Measurements from ENCODE around the gene LAMC3.

LAMC3 gene

GRCh38 chr9:131013015-131013755, 4.2 kb downstream of the LAMC3 start:
- DNase-seq: no peak

DNA sequence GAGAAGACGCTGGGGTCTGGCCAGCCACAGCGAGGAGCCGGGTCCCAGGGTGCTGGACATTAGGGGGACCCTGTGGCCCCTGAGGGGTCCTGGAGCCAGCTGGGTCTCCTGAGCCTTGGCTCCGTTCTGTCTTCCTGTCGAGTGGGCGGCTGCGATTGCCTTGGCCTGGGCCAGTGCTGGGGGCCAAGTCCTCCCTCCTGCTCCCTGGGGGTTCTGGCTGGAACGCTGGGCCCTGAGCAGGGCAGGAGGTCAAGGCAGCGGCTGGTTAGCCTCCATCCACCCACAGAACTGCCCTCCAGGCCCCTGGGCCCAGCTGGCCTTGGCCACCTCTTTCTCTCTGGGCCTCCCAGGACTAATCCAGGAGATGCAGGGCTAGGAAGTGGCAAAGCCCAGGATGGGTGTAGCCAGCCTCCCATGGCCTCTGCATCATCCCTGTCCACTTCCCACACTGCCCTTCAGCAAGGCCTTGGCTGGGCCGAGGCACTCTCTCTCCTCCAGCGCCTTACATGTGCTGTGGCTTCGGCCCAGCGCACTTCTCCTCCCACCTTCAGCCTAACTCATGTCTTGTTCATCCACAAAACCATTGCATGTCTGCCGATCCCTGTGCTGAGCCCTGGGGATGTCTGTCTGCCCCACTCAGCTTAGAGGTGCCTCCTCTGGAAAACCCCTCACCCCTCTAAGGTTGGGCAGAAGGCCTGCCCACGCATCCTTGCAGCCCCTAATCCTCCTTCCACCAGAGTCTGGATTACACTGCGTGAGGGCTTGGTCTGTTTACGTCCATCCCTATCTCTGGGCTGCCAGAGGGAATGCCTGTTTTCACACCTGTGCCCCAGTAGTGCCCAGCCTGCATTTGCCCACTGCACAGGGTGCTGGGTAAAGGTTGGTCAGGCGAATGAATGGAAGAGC, 5.0 kb downstream of the LAMC3 start:
- no peak for DNase-seq

GRCh38 chr9:131015112-131015511, 6.1 kb downstream of the LAMC3 start:
- DNase-seq: no peak

- no peak for DNase-seq
These were observed 7.0 kb downstream of the LAMC3 start for GRCh38 chr9:131015876-131016397.

DNA sequence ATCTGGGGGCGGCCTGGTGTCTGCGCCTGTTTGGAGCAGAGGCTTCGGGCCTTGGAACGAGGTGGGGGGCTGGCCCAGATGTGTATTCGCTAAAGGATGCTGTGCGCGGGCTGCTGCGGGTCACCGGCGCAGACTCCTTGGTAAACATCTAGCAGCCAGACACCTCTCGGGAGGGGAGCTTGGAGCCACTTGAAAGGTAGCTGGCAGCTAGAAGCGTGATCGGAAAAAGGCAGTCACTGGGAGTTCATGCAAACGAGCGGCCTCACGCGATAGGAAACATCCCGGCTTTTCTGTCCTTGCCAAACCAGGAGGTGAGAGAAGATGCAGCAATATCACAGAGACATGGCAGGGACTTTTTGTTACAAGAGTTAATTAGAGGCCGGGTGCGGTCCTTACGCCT, 8.1 kb downstream of the LAMC3 start:
- no peak for DNase-seq

- DNase-seq: no peak
These were observed 9.6 kb downstream of the LAMC3 start for GRCh38 chr9:131018621-131019020.

DNA sequence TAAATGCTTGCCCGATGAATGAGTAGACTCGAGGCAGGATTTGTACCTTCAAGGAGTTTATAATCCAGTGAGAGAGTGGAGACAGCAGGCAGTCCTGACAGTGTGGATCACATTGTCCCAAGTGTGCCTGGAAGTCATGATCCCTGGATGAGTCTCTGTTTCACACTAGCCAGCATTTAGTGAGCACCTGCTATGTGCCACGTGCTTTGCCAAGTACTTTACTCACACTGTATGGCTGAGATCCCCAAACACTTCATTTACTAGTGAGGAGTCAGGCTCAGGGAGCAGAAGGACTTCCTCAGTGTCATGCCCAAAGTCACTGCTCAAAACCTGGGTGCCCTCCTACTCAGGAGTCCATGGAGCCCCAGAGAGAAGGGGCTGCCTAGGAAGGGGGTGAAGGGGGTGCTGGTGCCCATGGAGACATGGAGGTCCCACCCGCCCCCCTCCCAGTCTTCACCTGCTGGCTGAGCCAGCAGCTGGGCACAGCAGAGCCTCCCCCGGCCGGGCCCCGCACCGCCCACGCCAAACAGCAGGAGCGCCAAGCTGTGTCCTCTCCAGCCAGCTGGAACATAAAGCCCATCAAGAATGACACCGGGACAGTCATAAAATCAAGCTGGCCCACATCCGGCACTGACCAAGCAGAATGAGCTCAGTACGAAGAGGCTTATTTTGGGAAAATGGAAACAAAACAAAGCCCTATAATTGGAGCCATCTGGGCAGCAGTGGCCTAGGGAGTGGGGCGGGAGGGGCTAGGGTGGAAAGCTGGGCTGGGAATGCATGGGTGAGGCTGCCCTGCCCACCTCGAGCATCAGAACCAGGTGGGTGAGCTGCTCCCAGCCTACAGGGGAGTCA, 10.6 kb downstream of the LAMC3 start:
- no peak for DNase-seq

GRCh38 chr9:131020388-131020787, 11.4 kb downstream of the LAMC3 start:
- no peak for DNase-seq

GRCh38 chr9:131020862-131021261, 11.9 kb downstream of the LAMC3 start:
- DNase-seq: no peak

DNA sequence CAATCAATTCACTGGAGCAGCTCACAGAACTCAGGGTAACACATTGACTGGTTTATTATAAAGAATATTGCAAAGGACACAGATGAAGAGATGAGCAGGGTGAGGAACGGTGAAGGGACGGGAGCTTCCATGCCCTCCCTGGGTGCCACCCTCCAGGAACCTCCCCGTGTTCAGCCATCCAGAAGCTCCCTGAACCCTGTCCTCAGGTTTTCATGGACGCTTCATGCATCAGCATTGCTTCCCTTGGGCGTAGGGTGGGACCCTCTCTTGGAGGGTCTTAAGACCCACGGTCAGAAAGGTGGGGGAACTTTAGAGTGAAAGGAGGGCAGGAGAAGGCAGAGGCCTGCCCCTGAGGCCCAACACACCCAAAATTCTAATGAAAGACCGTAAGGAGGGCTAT, 12.8 kb downstream of the LAMC3 start:
- DNase-seq: no peak

DNA sequence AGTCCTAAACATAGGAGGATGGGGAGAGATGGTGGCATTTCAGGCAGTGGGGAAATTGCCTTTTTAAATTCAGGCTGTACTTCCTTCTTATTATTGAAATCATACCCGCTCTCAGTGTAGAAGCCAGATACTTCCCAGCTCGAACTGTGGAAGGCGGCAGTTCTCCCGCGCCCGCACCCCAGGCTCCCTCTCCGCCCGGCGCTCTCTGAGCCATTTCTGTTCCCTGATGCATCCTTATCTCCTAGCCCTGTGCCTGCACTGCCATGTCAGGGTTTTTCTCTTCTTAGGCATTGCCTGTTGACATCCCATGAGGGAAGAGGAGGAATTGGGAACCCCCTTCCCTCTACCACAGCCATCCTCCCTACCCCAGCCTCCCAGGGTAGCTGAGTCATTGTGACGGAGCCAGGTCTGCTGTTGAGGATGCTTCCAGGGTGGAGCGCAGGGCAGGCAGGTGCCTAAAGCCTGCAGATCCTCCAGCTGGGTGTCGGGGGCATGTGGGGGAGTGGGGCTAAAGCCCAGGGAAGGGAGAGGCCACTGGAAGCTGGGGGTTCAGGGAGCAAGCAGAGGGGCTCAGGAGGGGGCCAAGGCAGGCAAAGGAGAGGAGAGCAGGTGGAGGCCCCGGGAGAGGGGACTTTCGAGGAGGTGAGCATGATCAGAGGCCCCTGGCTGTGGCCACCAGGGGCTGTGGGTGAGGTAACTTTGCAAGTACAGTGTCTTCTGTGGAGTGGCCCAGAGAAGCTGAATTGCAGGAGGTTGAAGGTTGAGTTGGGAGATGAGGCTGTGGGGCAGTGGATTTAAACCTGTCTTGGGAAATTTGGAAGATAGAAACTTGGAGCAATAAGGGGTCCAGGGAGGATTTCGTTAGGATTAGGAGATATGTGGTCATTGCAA, 16.2 kb downstream of the LAMC3 start:
- DNase-seq: no peak

DNA sequence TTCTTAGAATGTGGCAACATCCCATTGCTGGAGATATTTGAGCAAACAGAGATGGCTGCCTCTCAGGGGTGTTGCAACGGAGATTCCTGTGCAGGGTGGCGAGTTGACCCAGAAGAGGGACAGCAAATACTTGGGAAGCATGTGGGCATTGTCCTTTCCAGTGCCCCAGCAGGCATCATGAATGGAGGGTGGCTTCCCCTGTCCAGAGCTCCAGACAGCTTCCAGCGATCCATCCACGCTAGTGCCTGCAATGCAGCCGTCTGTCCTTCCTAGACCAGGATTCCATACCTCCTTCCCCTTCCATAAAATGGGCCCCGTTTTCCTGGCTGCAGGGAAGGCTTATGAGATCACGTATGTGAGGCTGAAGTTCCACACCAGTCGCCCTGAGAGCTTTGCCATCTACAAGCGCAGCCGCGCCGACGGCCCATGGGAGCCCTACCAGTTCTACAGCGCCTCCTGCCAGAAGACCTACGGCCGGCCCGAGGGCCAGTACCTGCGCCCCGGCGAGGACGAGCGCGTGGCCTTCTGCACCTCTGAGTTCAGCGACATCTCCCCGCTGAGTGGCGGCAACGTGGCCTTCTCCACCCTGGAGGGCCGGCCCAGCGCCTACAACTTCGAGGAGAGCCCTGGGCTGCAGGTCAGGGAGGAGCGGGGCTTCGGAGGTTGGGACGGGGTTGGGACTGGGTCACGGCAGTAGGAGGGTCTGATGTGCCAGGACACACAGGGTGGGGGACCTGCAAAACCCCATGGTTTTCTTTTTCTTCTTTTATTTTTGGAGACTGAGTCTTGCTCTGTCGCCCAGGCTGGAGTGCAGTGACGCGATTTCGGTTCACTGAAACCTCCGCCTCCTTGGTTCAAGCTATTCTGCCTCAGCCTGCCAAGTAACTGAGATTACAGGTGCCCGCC, 17.2 kb downstream of the LAMC3 start:
- no peak for DNase-seq

DNA sequence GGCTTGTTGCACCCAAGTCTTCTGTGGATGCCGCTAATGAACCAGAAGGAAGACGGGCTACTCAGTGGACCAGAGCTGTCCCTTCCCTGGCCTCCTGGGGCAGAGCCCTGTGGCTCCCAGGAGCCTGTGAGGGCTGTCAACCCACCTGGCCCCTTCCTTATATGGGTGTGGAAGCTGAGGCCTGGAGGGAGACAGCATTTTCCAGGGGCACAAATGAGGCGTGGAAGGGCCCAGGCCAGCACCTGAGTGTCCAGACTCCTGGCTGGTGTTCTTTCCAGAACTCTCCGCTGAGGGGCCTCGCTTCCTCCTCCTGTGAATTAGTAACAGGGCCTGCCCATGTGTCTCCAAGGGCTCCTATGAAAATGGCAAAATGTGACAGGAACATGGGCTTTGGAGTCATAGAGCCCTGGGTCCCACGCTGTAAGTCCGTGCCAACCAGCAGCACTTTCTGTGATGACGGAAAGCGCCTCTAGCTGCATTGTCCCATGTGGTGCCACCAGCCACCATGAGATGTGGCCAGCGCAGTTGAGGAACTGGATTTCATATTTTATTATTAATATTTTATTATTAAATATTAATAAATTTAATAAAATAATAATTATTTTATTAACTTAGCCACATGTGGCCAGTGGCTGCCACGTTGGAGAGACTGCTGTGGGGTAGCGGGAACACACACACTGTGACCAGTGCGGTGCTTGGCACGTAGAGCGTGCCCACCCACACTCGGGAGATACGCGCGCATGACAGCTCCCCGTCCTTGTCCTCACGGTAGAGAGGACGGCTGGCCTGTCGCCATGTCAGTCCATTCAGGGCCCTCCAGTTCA, 18.3 kb downstream of the LAMC3 start:
- DNase-seq: no peak

- no peak for DNase-seq
These were observed 18.9 kb downstream of the LAMC3 start for GRCh38 chr9:131027872-131028179.

DNA sequence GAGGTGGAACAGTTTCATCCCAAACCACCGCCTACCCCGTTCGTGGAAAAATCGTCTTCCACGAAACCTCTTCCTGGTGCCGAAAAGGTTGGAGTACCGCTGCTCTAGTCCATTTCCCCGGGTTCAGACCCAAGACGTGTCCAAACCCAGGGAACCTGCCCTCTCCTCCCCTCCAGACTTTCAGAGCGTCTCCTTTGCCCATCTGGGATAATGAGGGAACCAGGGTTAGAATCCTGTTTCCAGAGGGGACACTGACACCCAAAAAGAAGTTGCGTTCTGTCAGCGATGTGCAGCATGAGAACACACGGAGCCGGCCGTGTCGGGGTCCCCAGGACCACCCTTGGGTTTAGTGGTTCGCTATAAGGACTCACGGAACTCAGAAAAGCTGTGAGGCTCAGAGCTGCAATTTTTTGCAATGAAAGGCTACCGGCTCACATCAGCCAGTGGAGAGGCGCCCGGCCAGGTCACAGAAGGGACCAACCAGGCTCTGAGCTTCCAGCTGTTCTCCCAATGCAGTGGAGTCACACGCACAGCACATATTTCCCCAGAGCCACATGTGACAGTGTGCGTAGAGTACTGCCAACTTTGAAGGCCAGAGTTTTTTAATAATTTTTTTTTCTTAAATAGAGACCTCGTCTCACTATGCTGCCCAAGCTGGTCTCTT, 19.4 kb downstream of the LAMC3 start:
- no peak for DNase-seq

- no peak for DNase-seq
These were observed 20.1 kb downstream of the LAMC3 start for GRCh38 chr9:131028931-131029573.

DNA sequence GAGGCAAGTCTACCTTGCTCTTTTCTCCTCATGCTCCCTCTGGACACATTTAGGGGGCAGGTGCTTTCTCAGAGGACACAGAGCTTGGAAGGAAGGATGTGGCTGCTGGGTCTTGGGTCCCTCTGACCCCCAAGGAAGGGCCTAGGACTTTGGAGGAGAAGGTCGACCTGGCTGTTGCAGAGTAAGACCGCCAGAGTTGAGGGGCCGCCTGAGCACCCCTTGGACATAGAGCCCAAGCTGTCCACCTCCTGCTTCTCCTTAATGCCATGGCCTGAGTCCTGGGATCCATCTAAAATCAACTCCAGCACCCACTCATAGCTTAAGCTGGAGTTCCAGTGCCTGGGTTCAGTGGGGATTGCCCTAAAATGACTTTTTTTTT, 20.6 kb downstream of the LAMC3 start:
- DNase-seq: no peak

- no peak for DNase-seq
These were observed 21.4 kb downstream of the LAMC3 start for GRCh38 chr9:131030239-131031004.
